ENCODE measurements around the gene VPREB3.

The VPREB3 gene

GRCh38 chr22:23754220-23754919 is at the start of gene VPREB3:
VPREB3 (minus strand) TSS chr22:23754425; CDS start chr22:23754363, 62 bp downstream.
- DNase-seq = no peak

GRCh38 chr22:23803001-23803819 is 49.0 kb upstream of the VPREB3 start:
- DNase-seq = no peak

- DNase-seq = no peak
Measured at GRCh38 chr22:23801886-23802377, 47.7 kb upstream of the VPREB3 start.

GRCh38 chr22:23801238-23801821 is 47.1 kb upstream of the VPREB3 start:
- no peak for DNase-seq

GRCh38 chr22:23800297-23801237 is 46.3 kb upstream of the VPREB3 start:
- no peak for DNase-seq

- no peak for DNase-seq
Measured at GRCh38 chr22:23796461-23796860, 42.2 kb upstream of the VPREB3 start.

GRCh38 chr22:23793326-23793725 is 39.1 kb upstream of the VPREB3 start:
- DNase-seq = no peak

- DNase-seq = no peak
Measured at GRCh38 chr22:23791738-23792645, 37.8 kb upstream of the VPREB3 start.

- DNase-seq = no peak
Measured at GRCh38 chr22:23790819-23791737, 36.9 kb upstream of the VPREB3 start.

- DNase-seq = no peak
Measured at GRCh38 chr22:23789638-23790037, 35.4 kb upstream of the VPREB3 start.

GRCh38 chr22:23789121-23789520 is 34.9 kb upstream of the VPREB3 start:
- DNase-seq = no peak

- no peak for DNase-seq
Measured at GRCh38 chr22:23787910-23788309, 33.7 kb upstream of the VPREB3 start.

GRCh38 chr22:23787600-23787896 is 33.3 kb upstream of the VPREB3 start:
- DNase-seq = no peak

GRCh38 chr22:23786752-23787599 is 32.8 kb upstream of the VPREB3 start, which contains the start of gene SMARCB1:
SMARCB1 (plus strand) TSS chr22:23786966; CDS start chr22:23787170, 204 bp downstream.
- peak; percentile 86 to 92 for DNase-seq

- no peak for DNase-seq
Measured at GRCh38 chr22:23786261-23786710, 32.1 kb upstream of the VPREB3 start.

GRCh38 chr22:23784215-23784732 is 30.0 kb upstream of the VPREB3 start:
- DNase-seq = no peak

- DNase-seq = no peak
Measured at GRCh38 chr22:23783265-23784150, 29.3 kb upstream of the VPREB3 start.

GRCh38 chr22:23782703-23783102 is 28.5 kb upstream of the VPREB3 start:
- no peak for DNase-seq
